Adrenal gland (tissue), 5 donors: ENCODE measurements around the gene MPP2.

Experiments
- CTCF ChIP-seq, 6 experiments: fragments of 450-650 bp in 4 of 6; fragments of 200-600 bp in 2 of 6; sonication (generic) in 1 of 6; IDR thresholded peaks; 1 replicate in 5 of 6; 2 replicates in 1 of 6; pipeline versions ENCODE4 v1.5.1 to v1.8.0; 2016 to 2021; ENCODE audit warnings: antibody characterized with exemption in 6 of 6, mild to moderate bottlenecking in 2 of 6, moderate library complexity in 1 of 6
- POLR2A ChIP-seq, 2 donors: fragments of 450-650 bp; IDR thresholded peaks; one replicate each; pipeline ENCODE4 v1.6.1; 2017; ENCODE audit warnings: antibody characterized with exemption in 2 of 2, mild to moderate bottlenecking in 2 of 2, moderate library complexity in 1 of 2
- donor health status: DM: no; HTN: no; CAD: no.

- no peak for TF ChIP-seq CTCF (IDR thresholded peaks at IDR 0.05)
- no peak for TF ChIP-seq POLR2A (IDR thresholded peaks at IDR 0.05)
Observed at GRCh38 chr17:43854498-43854897, 52.8 kb downstream of the MPP2 start.
